Thoracic aorta (tissue), 2 donors: ENCODE measurements around the gene REC8. TPM values are rescaled to one million over a fixed set of nuclear protein-coding genes. Genes with fewer than 3 reads are reported as not detected.

Source experiments
- ATAC-seq: fragments of 150-250 bp; one replicate; pipeline ENCODE4 v1.8.0; 2017; ENCODE audit warnings: low read depth; ENCODE audit not compliant: insufficient number of reproducible peaks, low FRiP score
- DNase-seq: peaks from one replicate; pipeline ENCODE4 v3.0.0-alpha.2; 2020; ENCODE audit warnings: low spot score
- H3K27ac ChIP-seq, 2 donors: fragments of 200-600 bp; sonication (generic); 1 replicate in 1 of 2; 2 replicates in 1 of 2; pipeline ENCODE4 v1.5.1; 2016; ENCODE audit warnings: mild to moderate bottlenecking in 2 of 2, moderate library complexity in 2 of 2
- H3K27me3 ChIP-seq: fragments of 200-600 bp; sonication (generic); replicated peaks from 2 replicates; pipeline ENCODE4 v1.6.0; 2016; ENCODE audit warnings: mild to moderate bottlenecking; ENCODE audit not compliant: insufficient read depth
- H3K36me3 ChIP-seq: fragments of 200-600 bp; sonication (generic); one replicate; pipeline ENCODE4 v1.5.1; 2016
- H3K4me1 ChIP-seq, 2 donors: fragments of 200-600 bp; sonication (generic); 1 replicate in 1 of 2; 2 replicates in 1 of 2; pipeline versions ENCODE4 v1.5.1 to v1.6.0; 2016; ENCODE audit warnings: low read depth in 2 of 2, mild to moderate bottlenecking in 1 of 2; ENCODE audit not compliant: control insufficient read depth in 1 of 2
- H3K4me3 ChIP-seq: fragments of 200-600 bp; sonication (generic); 2 replicates; pipeline ENCODE4 v1.5.1; 2016; ENCODE audit warnings: mild to moderate bottlenecking
- H3K9me3 ChIP-seq: fragments of 200-600 bp; sonication (generic); 2 replicates; pipeline ENCODE4 v1.5.1; 2016
- total RNA-seq, 2 donors: library from RNA; depleted of rRNA; stranded (reverse); fragments of >200 nt; gene quantifications; one replicate each; pipeline versions ENCODE4 v1.1.0 to v1.2.3, GENCODE V29; 2016
- TF ChIP-seq, protein P1 (sequence below): fragments of 200-600 bp; sonication (generic); IDR thresholded peaks from one replicate; pipeline ENCODE4 v1.5.1; 2019; ENCODE audit warnings: antibody characterized with exemption

Gene REC8
- total RNA-seq, 2 donors from 2014 or later, result 13.1 to 23.6 TPM

DNA sequence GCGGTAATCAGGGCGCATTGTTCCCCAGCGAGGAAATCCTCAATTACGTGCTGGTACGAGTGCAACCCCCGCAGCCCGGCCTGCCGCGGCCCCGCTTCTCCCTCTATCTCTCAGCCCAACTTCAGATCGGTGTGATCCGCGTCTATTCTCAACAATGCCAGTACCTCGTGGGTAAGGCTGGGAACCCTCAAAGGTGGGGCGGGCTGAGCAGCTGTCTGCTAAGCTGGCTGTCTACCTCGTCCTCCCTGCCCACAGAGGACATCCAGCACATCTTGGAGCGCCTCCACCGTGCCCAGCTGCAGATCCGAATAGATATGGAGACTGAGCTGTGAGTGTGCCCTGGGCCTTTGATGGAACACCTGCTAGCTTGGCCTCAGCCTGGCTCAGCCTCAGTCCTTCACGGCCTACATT lies 996 bp downstream of the REC8 start:
- no peak overlapping the region for H3K4me3 ChIP-seq
- TF ChIP-seq, protein P1, sequence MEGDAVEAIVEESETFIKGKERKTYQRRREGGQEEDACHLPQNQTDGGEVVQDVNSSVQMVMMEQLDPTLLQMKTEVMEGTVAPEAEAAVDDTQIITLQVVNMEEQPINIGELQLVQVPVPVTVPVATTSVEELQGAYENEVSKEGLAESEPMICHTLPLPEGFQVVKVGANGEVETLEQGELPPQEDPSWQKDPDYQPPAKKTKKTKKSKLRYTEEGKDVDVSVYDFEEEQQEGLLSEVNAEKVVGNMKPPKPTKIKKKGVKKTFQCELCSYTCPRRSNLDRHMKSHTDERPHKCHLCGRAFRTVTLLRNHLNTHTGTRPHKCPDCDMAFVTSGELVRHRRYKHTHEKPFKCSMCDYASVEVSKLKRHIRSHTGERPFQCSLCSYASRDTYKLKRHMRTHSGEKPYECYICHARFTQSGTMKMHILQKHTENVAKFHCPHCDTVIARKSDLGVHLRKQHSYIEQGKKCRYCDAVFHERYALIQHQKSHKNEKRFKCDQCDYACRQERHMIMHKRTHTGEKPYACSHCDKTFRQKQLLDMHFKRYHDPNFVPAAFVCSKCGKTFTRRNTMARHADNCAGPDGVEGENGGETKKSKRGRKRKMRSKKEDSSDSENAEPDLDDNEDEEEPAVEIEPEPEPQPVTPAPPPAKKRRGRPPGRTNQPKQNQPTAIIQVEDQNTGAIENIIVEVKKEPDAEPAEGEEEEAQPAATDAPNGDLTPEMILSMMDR, result no peak
- no peak overlapping the region for H3K27ac ChIP-seq
- no peaks in the 10 kb centered on the region for H3K9me3 ChIP-seq
- peaks cover 3% of the 10 kb centered on the region for H3K36me3 ChIP-seq
- H3K4me1 ChIP-seq, result peaks cover 0 to 13% of the 10 kb centered on the region in 2 donors
- DNase-seq (no peak), ATAC-seq (no peak)
- H3K27me3 ChIP-seq, result no peaks in the 10 kb centered on the region

- Histone ChIP-seq H3K27ac (no peak overlapping the region), H3K9me3 (no peaks in the 10 kb centered on the region), H3K36me3 (peaks cover 13% of the 10 kb centered on the region), H3K27me3 (no peaks in the 10 kb centered on the region), H3K4me1 (peaks cover 0 to 11% of the 10 kb centered on the region in 2 donors), H3K4me3 (no peak overlapping the region)
- DNase-seq, result no peak
- TF ChIP-seq, protein P1, result no peak
- ATAC-seq, result no peak
Measured at GRCh38 chr14:24176599-24176998, 4.7 kb downstream of the REC8 start.

DNA sequence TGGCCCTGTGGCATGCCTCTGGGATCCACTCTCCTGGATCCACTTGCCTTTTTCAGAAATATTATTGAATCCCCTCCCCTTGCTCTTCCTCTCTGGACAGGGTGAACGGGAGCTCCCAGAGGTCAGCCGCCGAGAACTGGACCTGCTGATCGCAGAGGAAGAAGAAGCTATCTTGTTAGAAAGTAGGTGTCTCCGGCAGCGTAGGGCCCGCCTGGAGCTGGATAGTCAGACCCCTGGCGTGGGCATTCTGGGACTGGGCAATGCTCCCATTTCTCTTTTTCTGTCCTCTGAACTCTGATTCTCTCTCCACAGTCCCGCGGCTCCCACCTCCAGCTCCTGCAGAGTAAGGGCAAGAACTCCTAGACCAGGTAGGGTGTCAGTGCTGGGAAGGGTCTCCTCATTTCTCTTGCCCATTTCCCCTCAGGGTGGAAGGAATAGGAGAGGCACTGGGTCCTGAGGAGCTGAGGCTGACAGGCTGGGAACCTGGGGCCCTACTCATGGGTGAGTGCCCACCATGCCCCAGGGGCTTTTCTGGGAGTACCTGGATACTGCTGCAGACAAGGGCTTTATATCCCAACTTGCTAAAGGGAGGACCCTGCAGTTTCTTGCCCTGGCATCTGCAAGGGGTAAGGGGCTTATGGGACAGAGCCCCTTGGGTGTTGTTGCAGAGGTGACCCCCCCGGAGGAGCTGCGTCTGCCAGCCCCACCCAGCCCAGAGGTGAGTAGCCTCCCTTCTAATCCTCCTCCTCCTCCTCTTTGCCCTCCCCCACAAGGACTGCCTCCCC lies 5.4 kb downstream of the REC8 start:
- Histone ChIP-seq H3K9me3 (no peaks in the 10 kb centered on the region), H3K27ac (no peak overlapping the region), H3K27me3 (no peaks in the 10 kb centered on the region), H3K4me1 (peaks cover 0 to 4% of the 10 kb centered on the region in 2 donors), H3K36me3 (peaks cover 18% of the 10 kb centered on the region), H3K4me3 (no peak overlapping the region)
- TF ChIP-seq, protein P1, result no peak
- ATAC-seq (no peak), DNase-seq (no peak)

DNA sequence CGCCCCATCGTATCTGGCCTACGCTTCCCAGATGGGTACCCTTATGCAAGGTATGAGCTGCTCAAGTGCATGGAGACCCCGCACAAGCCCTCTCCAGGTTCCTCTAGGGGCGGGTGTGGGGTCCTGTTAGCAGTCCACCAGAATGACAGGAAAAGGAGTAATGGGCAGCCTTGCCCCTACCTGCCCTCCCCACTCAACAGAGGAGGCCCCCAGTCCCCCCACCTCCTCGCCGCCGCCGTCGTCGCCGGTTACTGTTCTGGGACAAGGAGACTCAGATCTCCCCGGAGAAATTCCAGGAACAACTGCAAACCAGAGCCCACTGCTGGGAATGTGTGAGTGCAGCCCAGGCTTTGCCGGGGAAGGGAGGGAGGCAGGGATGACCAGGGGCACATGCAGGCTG lies 6.0 kb downstream of the REC8 start:
- no peak for ATAC-seq
- H3K9me3 ChIP-seq, result no peaks in the 10 kb centered on the region

GRCh38 chr14:24178399-24179178 lies 6.7 kb downstream of the REC8 start:
- TF ChIP-seq, protein P1, result no peak
- ATAC-seq (no peak), DNase-seq (no peak)
- H3K27me3 ChIP-seq, result no peaks in the 10 kb centered on the region
- H3K36me3 ChIP-seq, result peaks cover 31% of the 10 kb centered on the region
- H3K9me3 ChIP-seq, result no peaks in the 10 kb centered on the region
- no peaks in the 10 kb centered on the region for H3K4me1 ChIP-seq
- no peak overlapping the region for H3K27ac ChIP-seq
- H3K4me3 ChIP-seq, result no peak overlapping the region

More for the DNA sequence above, 6.0 kb downstream of the REC8 start:
- Histone ChIP-seq H3K27ac (no peak overlapping the region), H3K36me3 (peaks cover 24% of the 10 kb centered on the region), H3K27me3 (no peaks in the 10 kb centered on the region), H3K4me1 (no peaks in the 10 kb centered on the region), H3K4me3 (no peak overlapping the region)
- TF ChIP-seq, protein P1, result no peak
- DNase-seq, result no peak
